Activated T-helper 17 cell treated with anti-CD3 and anti-CD28 coated beads, Interleukin-2, amount 50 U/mL, for 72 hours (primary cell): Measurements from ENCODE around the gene LUZP2. TPM values are rescaled to one million over a fixed set of nuclear protein-coding genes. Genes with fewer than 3 reads are reported as not detected.

Experiments used
- ATAC-seq: fragments of 150-1000 bp; cut with Tn5 transposase; replicated peaks from 2 replicates; pipeline ENCODE4 v1.10.0; 2021; ENCODE audit warnings: mild to moderate bottlenecking, moderate library complexity
- H3K27ac Mint-ChIP-seq: one replicate; pipeline ENCODE4 v1.8.0; 2022; ENCODE audit warnings: mixed read lengths
- H3K27me3 Mint-ChIP-seq: one replicate; pipeline ENCODE4 v1.8.0; 2022; ENCODE audit warnings: mixed read lengths
- H3K36me3 Mint-ChIP-seq: one replicate; pipeline ENCODE4 v1.8.0; 2022; ENCODE audit warnings: low read depth, mild to moderate bottlenecking, mixed read lengths
- H3K4me1 Mint-ChIP-seq: one replicate; pipeline ENCODE4 v1.8.0; 2022; ENCODE audit warnings: mixed read lengths
- H3K4me3 Mint-ChIP-seq: one replicate; pipeline ENCODE4 v1.8.0; 2022; ENCODE audit warnings: mild to moderate bottlenecking, mixed read lengths
- H3K9me3 Mint-ChIP-seq: one replicate; pipeline ENCODE4 v1.8.0; 2022; ENCODE audit warnings: mixed read lengths
- total RNA-seq, 2 donors: library from RNA; stranded (reverse); gene quantifications; one replicate each; pipeline ENCODE4 v1.2.3, GENCODE V29; 2022

The LUZP2 gene
- total RNA-seq, 2 donors from 2014 or later, result not detected

DNA sequence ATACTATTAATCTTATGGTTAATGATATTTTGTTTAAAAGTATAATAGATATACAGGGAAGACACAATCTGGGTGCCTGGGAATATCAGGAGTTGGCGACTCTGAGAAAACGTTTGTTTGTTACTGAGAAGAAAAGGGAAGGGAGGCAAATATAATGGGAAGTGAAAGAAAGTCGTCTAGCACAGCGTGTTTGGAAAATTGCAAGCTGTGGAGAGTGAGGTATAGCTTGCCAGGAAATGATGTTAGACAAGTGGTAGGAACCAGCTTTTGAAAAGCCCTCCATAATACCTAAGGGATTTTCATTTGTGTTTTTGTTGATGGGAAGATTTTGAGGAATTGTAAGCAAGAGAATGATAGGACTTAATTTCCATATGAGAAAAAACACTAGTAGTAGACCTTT, 322.2 kb downstream of the LUZP2 start:
- Mint-ChIP-seq H3K27me3 (no peaks in the 10 kb centered on the region), H3K36me3 (no peaks in the 10 kb centered on the region), H3K4me3 (no peak overlapping the region), H3K9me3 (peaks cover 11% of the 10 kb centered on the region), H3K27ac (no peak overlapping the region), H3K4me1 (no peaks in the 10 kb centered on the region)
- ATAC-seq, result no peak

DNA sequence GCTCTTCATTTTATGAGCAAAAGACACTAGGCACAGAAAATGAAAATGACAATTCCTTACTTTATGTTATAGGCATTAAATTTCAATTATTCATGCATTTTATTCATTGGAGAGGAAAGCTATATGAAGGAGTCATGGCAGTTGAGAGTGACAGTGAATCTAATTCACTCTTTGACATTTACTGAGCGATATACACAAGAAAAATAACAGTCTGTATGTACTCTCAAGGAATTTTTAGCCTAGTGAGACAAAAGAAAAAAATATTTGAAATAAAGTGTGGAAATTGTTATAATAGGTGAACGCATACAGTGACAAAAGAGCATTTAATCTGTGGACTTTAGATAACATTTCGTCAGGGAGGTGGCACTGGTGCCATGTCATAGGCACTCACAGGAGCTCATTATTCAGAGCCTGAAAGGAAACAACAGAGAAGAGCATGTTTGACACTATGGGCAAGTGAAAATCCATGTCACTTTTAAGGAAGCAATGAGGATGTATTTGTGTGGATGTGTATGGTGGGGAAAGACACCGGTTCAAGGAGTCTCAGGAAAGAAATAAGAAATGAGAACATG, 323.1 kb downstream of the LUZP2 start:
- H3K27ac Mint-ChIP-seq, result no peak overlapping the region
- ATAC-seq, result no peak
- H3K27me3 Mint-ChIP-seq, result no peaks in the 10 kb centered on the region
- H3K36me3 Mint-ChIP-seq, result no peaks in the 10 kb centered on the region
- H3K4me1 Mint-ChIP-seq, result no peaks in the 10 kb centered on the region
- H3K9me3 Mint-ChIP-seq, result peaks cover 11% of the 10 kb centered on the region
- H3K4me3 Mint-ChIP-seq, result no peak overlapping the region

- ATAC-seq, result no peak
- H3K4me3 Mint-ChIP-seq, result no peak overlapping the region
- H3K9me3 Mint-ChIP-seq, result peaks cover 14% of the 10 kb centered on the region
- H3K27me3 Mint-ChIP-seq, result no peaks in the 10 kb centered on the region
- no peaks in the 10 kb centered on the region for H3K4me1 Mint-ChIP-seq
- no peaks in the 10 kb centered on the region for H3K36me3 Mint-ChIP-seq
- no peak overlapping the region for H3K27ac Mint-ChIP-seq
Measured at GRCh38 chr11:24820541-24820940, 323.7 kb downstream of the LUZP2 start.

- ATAC-seq, result no peak
- Mint-ChIP-seq H3K27ac (no peak overlapping the region), H3K36me3 (no peaks in the 10 kb centered on the region), H3K4me1 (no peaks in the 10 kb centered on the region), H3K27me3 (no peaks in the 10 kb centered on the region), H3K9me3 (peaks cover 19% of the 10 kb centered on the region), H3K4me3 (no peak overlapping the region)
Measured at GRCh38 chr11:24828938-24829605, 332.2 kb downstream of the LUZP2 start.

DNA sequence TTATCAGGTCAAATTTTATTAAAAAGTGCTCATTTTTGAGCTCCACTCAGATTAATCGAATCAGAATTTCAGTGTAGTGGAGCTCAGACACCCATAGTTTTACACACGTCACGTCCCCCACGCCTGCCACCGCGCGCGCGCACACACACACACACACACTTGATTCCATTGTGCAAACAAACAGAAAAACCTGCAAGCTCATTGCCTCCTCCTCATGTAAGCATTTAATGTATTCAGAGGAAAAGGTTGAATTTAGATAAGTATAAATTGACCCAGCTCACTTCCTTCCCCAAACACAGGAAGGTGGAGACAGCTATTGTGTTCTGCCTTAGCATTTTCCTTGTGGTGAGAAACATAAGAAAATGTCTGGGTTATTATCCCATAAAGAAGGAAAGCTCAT, 336.7 kb downstream of the LUZP2 start:
- ATAC-seq, result no peak
- Mint-ChIP-seq H3K4me3 (no peak overlapping the region), H3K9me3 (peaks cover 8% of the 10 kb centered on the region), H3K27ac (no peak overlapping the region), H3K27me3 (no peaks in the 10 kb centered on the region), H3K4me1 (no peaks in the 10 kb centered on the region), H3K36me3 (no peaks in the 10 kb centered on the region)

GRCh38 chr11:24837112-24837511, 340.3 kb downstream of the LUZP2 start:
- H3K4me1 Mint-ChIP-seq, result no peaks in the 10 kb centered on the region
- H3K27me3 Mint-ChIP-seq, result no peaks in the 10 kb centered on the region
- H3K27ac Mint-ChIP-seq, result no peak overlapping the region
- H3K4me3 Mint-ChIP-seq, result no peak overlapping the region
- no peaks in the 10 kb centered on the region for H3K36me3 Mint-ChIP-seq
- no peak for ATAC-seq
- H3K9me3 Mint-ChIP-seq, result peaks cover 5% of the 10 kb centered on the region

DNA sequence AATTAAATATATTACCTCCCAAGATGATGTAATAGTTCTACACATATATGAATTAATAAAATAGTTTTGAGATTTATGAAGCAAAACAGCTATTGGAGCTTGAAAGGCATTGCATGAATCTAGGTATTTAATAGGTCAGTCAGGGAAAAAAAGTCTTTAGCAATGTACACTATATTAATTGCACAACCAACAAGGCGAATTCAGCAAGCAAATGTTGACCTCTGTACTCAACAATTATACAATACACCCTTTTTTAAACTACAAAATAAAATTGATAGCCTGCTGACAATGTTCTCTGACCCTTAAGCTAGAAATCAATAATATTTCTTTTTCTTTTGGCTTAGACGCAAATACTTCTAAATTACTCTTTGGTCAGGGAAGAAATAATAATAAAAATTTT, 345.5 kb downstream of the LUZP2 start:
- peaks cover 13% of the 10 kb centered on the region for H3K9me3 Mint-ChIP-seq
- H3K4me3 Mint-ChIP-seq, result no peak overlapping the region
- no peaks in the 10 kb centered on the region for H3K36me3 Mint-ChIP-seq
- no peaks in the 10 kb centered on the region for H3K27me3 Mint-ChIP-seq
- no peak overlapping the region for H3K27ac Mint-ChIP-seq
- no peaks in the 10 kb centered on the region for H3K4me1 Mint-ChIP-seq
- ATAC-seq, result no peak

DNA sequence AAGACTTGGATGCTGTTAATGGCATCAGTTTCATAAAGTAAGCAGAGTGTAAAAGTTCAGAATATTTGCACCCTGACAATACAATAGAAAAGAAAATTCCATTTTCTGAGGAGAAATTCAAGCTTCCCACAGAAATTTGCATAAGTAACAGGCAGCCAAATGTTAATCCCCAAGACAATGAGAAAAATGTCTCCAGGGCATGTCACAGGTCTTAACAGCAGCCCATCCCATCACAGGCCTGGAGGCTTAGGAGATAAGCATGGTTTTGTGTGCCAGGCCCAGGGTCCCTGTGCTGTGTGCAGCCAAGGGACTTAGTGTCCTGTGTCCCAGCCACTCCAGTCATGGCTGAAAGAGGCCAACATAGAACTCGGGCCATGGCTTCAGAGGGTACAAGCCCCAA, 347.6 kb downstream of the LUZP2 start:
- Mint-ChIP-seq H3K4me1 (no peaks in the 10 kb centered on the region), H3K4me3 (no peak overlapping the region), H3K36me3 (no peaks in the 10 kb centered on the region), H3K27me3 (no peaks in the 10 kb centered on the region), H3K9me3 (peaks cover 23% of the 10 kb centered on the region), H3K27ac (no peak overlapping the region)
- ATAC-seq, result no peak

DNA sequence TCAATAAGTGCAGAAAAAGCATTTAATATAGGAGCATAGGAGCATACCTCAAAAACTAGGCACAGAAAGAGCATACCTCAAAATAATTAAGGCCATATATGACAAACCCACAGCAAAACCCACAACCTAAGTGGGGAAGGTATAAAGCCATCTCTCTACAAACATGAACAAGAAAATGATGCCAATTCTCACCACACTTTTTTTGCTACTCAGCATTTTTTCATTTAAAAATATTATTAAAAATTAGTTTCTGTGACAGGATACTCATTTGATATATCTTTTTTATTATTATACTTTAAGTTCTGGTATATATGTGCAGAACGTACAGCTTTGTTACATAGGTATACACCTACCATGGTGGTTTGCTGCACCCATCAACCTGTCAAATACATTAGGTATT, 352.0 kb downstream of the LUZP2 start:
- H3K36me3 Mint-ChIP-seq, result no peaks in the 10 kb centered on the region
- ATAC-seq, result no peak
- no peak overlapping the region for H3K4me3 Mint-ChIP-seq
- peaks cover 30% of the 10 kb centered on the region for H3K9me3 Mint-ChIP-seq
- H3K27ac Mint-ChIP-seq, result no peak overlapping the region
- no peaks in the 10 kb centered on the region for H3K4me1 Mint-ChIP-seq
- H3K27me3 Mint-ChIP-seq, result no peaks in the 10 kb centered on the region

DNA sequence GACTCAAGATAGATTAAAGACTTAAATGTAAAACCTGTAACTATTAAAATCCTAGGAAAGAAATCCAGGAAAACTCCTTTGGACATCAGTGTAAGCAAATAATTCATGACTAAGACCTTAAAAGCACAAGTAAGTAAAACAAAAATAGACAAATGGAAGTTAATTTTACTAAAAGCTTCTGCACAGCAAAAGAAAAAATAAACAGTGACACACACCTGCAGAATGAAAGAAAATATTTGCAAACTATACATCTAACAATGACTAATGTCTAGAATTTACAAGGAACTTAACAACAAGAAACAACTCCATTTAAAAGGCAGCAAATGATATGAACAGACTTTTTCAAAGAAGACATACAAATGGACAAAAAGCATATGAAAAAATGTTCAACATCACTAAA, 359.1 kb downstream of the LUZP2 start:
- Mint-ChIP-seq H3K27ac (no peak overlapping the region), H3K4me3 (no peak overlapping the region)

DNA sequence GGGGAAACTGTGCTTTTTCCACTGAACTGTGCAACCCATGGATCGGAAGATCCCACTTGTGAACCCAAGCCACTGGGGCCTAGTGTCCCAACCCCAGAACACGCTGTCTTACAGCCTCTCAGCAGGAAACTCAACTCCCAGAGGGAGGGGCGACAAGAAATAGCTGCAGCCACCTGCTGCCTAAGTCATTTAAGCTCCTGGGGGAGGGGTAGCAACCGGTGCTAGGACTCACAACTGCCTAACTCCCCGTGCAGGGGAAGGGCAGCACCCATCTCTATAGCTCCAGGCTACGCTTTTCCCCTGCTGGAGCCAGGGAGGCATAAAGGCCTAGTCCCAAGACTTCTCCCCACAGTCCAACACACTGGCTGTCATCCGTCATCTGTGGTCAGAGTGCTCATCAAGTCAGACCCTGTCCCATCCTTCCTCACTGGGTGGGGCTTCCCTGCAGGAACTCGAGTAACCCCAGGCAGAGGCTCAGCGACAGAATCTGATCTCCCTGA, 363.0 kb downstream of the LUZP2 start:
- H3K27me3 Mint-ChIP-seq, result no peaks in the 10 kb centered on the region
- no peak for ATAC-seq
- H3K27ac Mint-ChIP-seq, result no peak overlapping the region
- peaks cover 14% of the 10 kb centered on the region for H3K9me3 Mint-ChIP-seq
- no peaks in the 10 kb centered on the region for H3K4me1 Mint-ChIP-seq
- H3K36me3 Mint-ChIP-seq, result no peaks in the 10 kb centered on the region
- no peak overlapping the region for H3K4me3 Mint-ChIP-seq

More for the DNA sequence above, 359.1 kb downstream of the LUZP2 start:
- H3K9me3 Mint-ChIP-seq, result peaks cover 22% of the 10 kb centered on the region
- H3K36me3 Mint-ChIP-seq, result no peaks in the 10 kb centered on the region
- no peak for ATAC-seq
- H3K27me3 Mint-ChIP-seq, result no peaks in the 10 kb centered on the region
- H3K4me1 Mint-ChIP-seq, result no peaks in the 10 kb centered on the region

GRCh38 chr11:24861440-24861839, 364.6 kb downstream of the LUZP2 start:
- Mint-ChIP-seq H3K27me3 (no peaks in the 10 kb centered on the region), H3K4me1 (no peaks in the 10 kb centered on the region), H3K27ac (no peak overlapping the region), H3K9me3 (peaks cover 11% of the 10 kb centered on the region), H3K36me3 (no peaks in the 10 kb centered on the region), H3K4me3 (no peak overlapping the region)
- ATAC-seq, result no peak

DNA sequence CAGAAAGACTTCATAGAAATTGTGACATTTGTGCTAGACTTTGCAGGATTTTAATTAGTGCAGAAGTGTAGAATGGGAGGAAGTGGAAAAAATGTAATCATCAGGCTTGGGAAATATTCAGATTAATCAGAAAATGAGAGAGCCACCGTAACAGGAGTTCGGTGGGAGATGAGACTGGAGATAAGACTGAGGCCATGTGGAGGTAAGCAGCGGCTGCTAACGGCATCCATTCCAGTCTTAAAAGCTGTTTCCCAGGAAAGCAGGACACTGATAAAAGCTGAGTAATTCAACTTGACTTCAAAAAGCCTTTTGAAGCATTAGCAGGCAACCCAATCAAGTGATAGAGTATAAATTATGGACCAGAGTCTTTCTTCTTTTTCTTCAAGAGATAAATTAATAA, 369.9 kb downstream of the LUZP2 start:
- H3K4me1 Mint-ChIP-seq, result no peaks in the 10 kb centered on the region
- no peak for ATAC-seq
- no peak overlapping the region for H3K4me3 Mint-ChIP-seq
- no peaks in the 10 kb centered on the region for H3K27me3 Mint-ChIP-seq
- H3K27ac Mint-ChIP-seq, result no peak overlapping the region
- H3K36me3 Mint-ChIP-seq, result no peaks in the 10 kb centered on the region
- H3K9me3 Mint-ChIP-seq, result peaks cover 10% of the 10 kb centered on the region

- H3K36me3 Mint-ChIP-seq, result no peaks in the 10 kb centered on the region
- H3K4me1 Mint-ChIP-seq, result no peaks in the 10 kb centered on the region
- H3K27me3 Mint-ChIP-seq, result no peaks in the 10 kb centered on the region
- peaks cover 10% of the 10 kb centered on the region for H3K9me3 Mint-ChIP-seq
- H3K4me3 Mint-ChIP-seq, result no peak overlapping the region
- no peak for ATAC-seq
- no peak overlapping the region for H3K27ac Mint-ChIP-seq
Measured at GRCh38 chr11:24870048-24870447, 373.2 kb downstream of the LUZP2 start.

GRCh38 chr11:24872186-24872585, 375.3 kb downstream of the LUZP2 start:
- no peak overlapping the region for H3K27ac Mint-ChIP-seq
- H3K36me3 Mint-ChIP-seq, result no peaks in the 10 kb centered on the region
- ATAC-seq, result no peak
- H3K27me3 Mint-ChIP-seq, result no peaks in the 10 kb centered on the region
- H3K4me3 Mint-ChIP-seq, result no peak overlapping the region
- peaks cover 10% of the 10 kb centered on the region for H3K9me3 Mint-ChIP-seq
- H3K4me1 Mint-ChIP-seq, result no peaks in the 10 kb centered on the region
